Jurkat, Clone E6-1 (cell line): ENCODE measurements around the gene DNAJB1.
"Not testable (repeated sequence)": the region's sequence is repeated elsewhere in the genome, so short reads cannot be mapped to it uniquely, and the experiment has no call there.

Experiments
- DNase-seq: peaks from one replicate; pipeline ENCODE4 v3.0.0-alpha.2; 2011; ENCODE audit warnings: low read depth, low spot score
- H3K4me3 ChIP-seq: 2 replicates; pipeline ENCODE4 v1.5.1; 2011; ENCODE audit warnings: mild to moderate bottlenecking, low read length, control low read depth, moderate library complexity

Gene DNAJB1

GRCh38 chr19:14554382-14554812 is 36.2 kb upstream of the DNAJB1 start:
- H3K4me3 ChIP-seq = no peak overlapping the region
- no peak for DNase-seq

- H3K4me3 ChIP-seq = no peak overlapping the region
- no peak for DNase-seq
These were observed 35.7 kb upstream of the DNAJB1 start for GRCh38 chr19:14553939-14554243.

GRCh38 chr19:14553042-14553938 is 35.1 kb upstream of the DNAJB1 start:
- no peak for DNase-seq
- no peak overlapping the region for H3K4me3 ChIP-seq

- H3K4me3 ChIP-seq, DNase-seq: not testable (repeated sequence)
These were observed 33.8 kb upstream of the DNAJB1 start for GRCh38 chr19:14552006-14552360.

GRCh38 chr19:14551134-14552005 is 33.2 kb upstream of the DNAJB1 start:
- H3K4me3 ChIP-seq = not testable (repeated sequence)
- peak; percentile 66 for DNase-seq

GRCh38 chr19:14550201-14550754 is 32.1 kb upstream of the DNAJB1 start:
- H3K4me3 ChIP-seq = no peak overlapping the region
- no peak for DNase-seq

DNA sequence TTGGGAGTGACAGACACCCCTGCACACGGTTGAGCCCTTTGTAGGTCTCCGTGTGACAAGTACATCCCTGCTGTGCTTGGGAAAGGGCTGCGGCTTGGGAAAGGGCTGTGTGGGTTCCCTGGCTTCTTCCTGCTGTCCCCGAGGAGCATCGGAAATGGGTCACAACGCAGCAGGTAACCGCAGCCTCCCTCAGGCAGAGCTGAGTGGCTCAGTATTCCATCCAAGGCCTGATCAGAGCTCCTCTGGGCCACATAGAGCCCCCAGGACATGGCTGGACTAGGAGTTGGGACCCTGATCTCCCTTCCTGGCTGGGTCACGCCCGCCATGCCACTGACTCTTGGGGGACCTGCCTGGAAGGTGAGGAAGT is 27.5 kb upstream of the DNAJB1 start:
- no peak overlapping the region for H3K4me3 ChIP-seq
- no peak for DNase-seq

DNA sequence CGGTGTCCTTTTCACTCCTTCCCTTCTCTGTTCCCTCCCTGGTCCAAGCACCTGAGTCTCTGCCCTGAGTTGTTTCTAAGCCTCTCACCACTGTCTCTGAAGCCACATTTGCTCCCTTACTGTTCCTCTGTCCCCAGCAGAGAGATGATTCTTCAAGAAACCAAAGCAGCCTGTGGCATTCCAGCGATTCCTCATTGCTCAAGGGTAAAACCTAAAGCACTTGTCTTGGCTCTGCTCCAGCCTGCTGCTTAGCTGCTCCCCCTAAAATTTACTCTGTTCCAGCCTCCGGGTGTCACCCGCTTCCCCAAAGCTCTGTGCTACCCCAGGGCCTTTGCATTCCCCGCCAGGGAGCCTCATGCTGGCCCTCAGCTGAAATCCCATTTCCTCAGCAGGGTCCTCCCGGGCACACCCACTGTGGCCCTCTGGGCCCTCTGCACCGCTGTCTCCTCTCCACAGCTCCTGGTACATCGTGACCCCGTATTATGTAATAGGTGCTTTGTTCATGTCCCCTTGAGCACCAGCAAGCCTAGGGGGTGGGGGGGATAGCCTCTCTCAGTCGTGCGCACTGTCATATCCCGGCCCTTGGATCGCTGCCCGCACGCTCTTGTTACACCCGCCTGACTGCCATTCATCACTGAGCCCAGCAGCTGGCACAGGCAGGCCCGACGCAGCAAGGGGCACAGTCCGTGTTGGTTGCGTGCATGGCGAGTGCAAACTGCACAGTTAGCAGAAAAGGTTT is 26.9 kb upstream of the DNAJB1 start:
- no peak for DNase-seq
- no peak overlapping the region for H3K4me3 ChIP-seq

DNA sequence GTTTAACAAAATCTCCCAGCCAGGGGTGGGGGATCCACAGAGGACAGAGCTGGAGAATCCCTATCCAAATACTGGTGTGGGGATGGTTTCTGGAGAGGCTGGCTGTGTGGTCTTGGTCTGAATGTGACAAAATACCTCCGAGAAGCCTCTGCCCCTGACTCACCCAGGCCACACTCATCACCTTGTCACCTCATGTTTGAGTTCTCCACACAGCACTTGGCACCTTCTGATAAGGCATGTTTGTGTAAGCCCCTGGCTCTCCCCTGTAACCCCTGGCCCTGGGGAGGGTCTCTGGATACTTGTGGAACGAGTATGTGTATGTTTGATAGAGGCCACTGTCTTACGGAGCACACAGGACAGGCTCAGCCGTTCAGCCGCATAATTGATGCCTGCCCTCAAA is 25.9 kb upstream of the DNAJB1 start:
- DNase-seq = no peak
- no peak overlapping the region for H3K4me3 ChIP-seq

DNA sequence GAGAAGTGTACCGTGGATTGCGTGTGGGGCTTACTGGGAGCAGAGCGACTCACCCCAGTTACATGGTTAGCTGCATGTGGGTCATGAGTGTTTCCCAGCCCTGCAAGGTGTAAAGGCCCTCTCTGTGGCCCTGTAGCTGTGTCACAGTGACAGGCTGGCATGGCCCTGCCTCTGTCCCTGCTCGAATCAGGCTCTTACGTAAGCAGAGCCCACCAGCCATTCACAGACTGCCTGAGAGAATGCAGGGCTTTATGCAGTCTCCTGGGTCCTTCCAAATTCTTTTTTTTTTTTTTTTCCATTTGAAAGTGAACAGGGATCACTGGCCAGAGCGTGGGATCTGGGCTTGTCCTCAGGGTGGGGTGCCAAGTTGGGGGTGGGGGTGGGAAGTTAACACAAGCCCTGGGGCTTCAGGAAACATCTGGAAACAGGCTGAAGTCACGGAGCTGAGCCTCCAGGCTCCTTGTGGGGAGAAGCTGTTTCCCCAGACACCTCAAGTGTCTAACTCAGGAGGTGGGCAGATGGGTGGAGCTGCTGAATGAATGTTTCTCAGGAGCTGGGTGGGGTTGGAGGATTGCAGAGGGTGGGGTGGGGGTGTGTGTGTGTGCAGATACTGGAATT is 24.6 kb upstream of the DNAJB1 start:
- no peak overlapping the region for H3K4me3 ChIP-seq
- DNase-seq = no peak

GRCh38 chr19:14541979-14542378 is 23.8 kb upstream of the DNAJB1 start:
- H3K4me3 ChIP-seq, DNase-seq: not testable (repeated sequence)

- no peak for DNase-seq
- no peak overlapping the region for H3K4me3 ChIP-seq
These were observed 22.7 kb upstream of the DNAJB1 start for GRCh38 chr19:14540741-14541525.

- peak; percentile 81 for DNase-seq
- no peak overlapping the region for H3K4me3 ChIP-seq
These were observed 18.9 kb upstream of the DNAJB1 start for GRCh38 chr19:14536926-14537692.

GRCh38 chr19:14533450-14533849 is 15.3 kb upstream of the DNAJB1 start:
- DNase-seq = no peak
- no peak overlapping the region for H3K4me3 ChIP-seq

DNA sequence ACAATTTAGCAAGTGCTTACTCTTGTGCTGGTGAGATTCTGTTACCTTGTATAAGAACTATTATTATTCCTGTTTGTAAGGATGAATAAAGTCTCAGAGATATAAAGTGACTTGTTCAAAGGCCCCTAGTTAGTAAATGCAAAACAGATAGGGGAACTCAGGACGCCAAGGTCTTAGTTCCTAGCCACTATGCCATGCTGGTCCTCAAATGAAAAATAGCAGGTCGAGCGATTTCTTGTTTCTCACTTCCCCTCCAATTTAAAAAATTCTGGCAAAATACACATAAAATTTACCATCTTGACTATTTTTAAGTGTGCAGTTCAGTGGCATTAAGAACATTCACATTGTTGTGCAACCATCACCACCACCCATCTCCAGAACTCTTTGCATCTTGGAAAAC is 12.3 kb upstream of the DNAJB1 start:
- no peak for DNase-seq
- peak overlapping the region; percentile 98 for H3K4me3 ChIP-seq

GRCh38 chr19:14530005-14530348 is 11.8 kb upstream of the DNAJB1 start:
- DNase-seq = no peak

GRCh38 chr19:14529254-14530004 is 11.2 kb upstream of the DNAJB1 start, which contains the start of gene TECR:
TECR (plus strand) TSS chr19:14529594; CDS start chr19:14529697, 103 bp downstream.
- DNase-seq = peak; percentile 100
- peak within 1 kb of the TSS; percentile 98 for H3K4me3 ChIP-seq

More at GRCh38 chr19:14530005-14530348, 11.8 kb upstream of the DNAJB1 start:
- H3K4me3 ChIP-seq = peak overlapping the region; percentile 98
